Kidney (tissue), 14 donors: ENCODE measurements around the gene DLGAP4. TPM values are rescaled to one million over a fixed set of nuclear protein-coding genes. Genes with fewer than 3 reads are reported as not detected.
A peak's percentile ranks its signal among the peaks of the same experiment; 100 is the strongest.
"Not testable (repeated sequence)": the region's sequence is repeated elsewhere in the genome, so short reads cannot be mapped to it uniquely, and the experiment has no call there.

ENCODE experiments used
- DNase-seq, 5 donors: peaks; one replicate each; pipeline ENCODE4 v3.0.0-alpha.2; 2013 to 2020
- FAIRE-seq: peaks from 2 replicates; lab custom pipeline; 2012; peaks lifted over from hg19 to GRCh38; lab: Jason Lieb, UNC
- H3K27ac ChIP-seq, 2 donors: one replicate each; pipeline ENCODE4 v1.7.0; 2013; ENCODE audit warnings: low read depth in 2 of 2, low read length in 2 of 2, inconsistent platforms in 1 of 2
- H3K27me3 ChIP-seq: one replicate; pipeline ENCODE4 v1.7.1; 2013; ENCODE audit warnings: low read length, inconsistent platforms; ENCODE audit not compliant: control insufficient read depth, insufficient read depth
- H3K36me3 ChIP-seq, 3 donors: one replicate each; pipeline versions ENCODE4 v1.7.0 to v1.7.1; 2013; ENCODE audit warnings: low read length in 3 of 3, control low read depth in 1 of 3, inconsistent platforms in 1 of 3; ENCODE audit not compliant: insufficient read depth in 3 of 3, control insufficient read depth in 2 of 3
- H3K4me1 ChIP-seq, 3 donors: one replicate each; pipeline versions ENCODE4 v1.7.0 to v1.7.1; 2013; ENCODE audit warnings: low read length in 3 of 3, inconsistent platforms in 1 of 3, low read depth in 1 of 3; ENCODE audit not compliant: control insufficient read depth in 2 of 3, insufficient read depth in 2 of 3
- H3K4me3 ChIP-seq, 3 donors: one replicate each; pipeline versions ENCODE4 v1.7.0 to v1.8.1; 2013; ENCODE audit warnings: low read length in 3 of 3, control low read depth in 1 of 3, inconsistent platforms in 1 of 3
- H3K9ac ChIP-seq, 3 donors: one replicate each; pipeline versions ENCODE4 v1.7.0 to v1.7.1; 2013; ENCODE audit warnings: low read length in 3 of 3, control low read depth in 1 of 3, inconsistent platforms in 1 of 3
- H3K9me3 ChIP-seq, 3 donors: one replicate each; pipeline versions ENCODE4 v1.7.0 to v1.7.1; 2013; ENCODE audit warnings: low read length in 3 of 3, control low read depth in 1 of 3, inconsistent platforms in 1 of 3; ENCODE audit not compliant: control insufficient read depth in 2 of 3, insufficient read depth in 1 of 3
- intact Hi-C: fragments of 100-400 bp; cut with DNase I; formaldehyde crosslinking; loops from one replicate; pipeline ENCODE4 v1.11.1; 2022
- polyA plus RNA-seq: library from polyadenylated mRNA; stranded (reverse); fragments of 350-450 nt; fragmentation: Illumina TruSeq; extraction: RNeasy Lipid Tissue Mini Kit (QIAGEN cat#74804); gene quantifications from one replicate; pipeline ENCODE4 v1.2.3, GENCODE V29; 2014; ENCODE audit warnings: low read depth, low replicate concordance; ENCODE audit not compliant: insufficient read depth
- total RNA-seq: library from RNA; stranded (reverse); fragmentation: NEBNext Ultra II Directional; extraction: Animal tissue kit (Norgen Biotek cat#: 25700); gene quantifications from one replicate; pipeline ENCODE4 v1.2.1, GENCODE V29; 2021
- TF ChIP-seq, protein P1 (sequence below): IDR thresholded peaks from 3 replicates; pipeline ENCODE4 v1.5.1; 2012; ENCODE audit warnings: mild to moderate bottlenecking, moderate library complexity, borderline replicate concordance; ENCODE audit not compliant: insufficient read depth; ENCODE audit errors: extremely low read depth
- donor health status: control.
- donor health status: control.
- donor health status: control.
- donor health status: control.
- donor health status: control.
- donor health status: DM: yes; HTN: yes; CAD: no.
- donor health status: Normal renal cell carcinoma (clear cell type).

The DLGAP4 gene
- total and polyA plus RNA-seq, 2 donors from 2014 or later = 19.6 to 62.4 TPM

DNA sequence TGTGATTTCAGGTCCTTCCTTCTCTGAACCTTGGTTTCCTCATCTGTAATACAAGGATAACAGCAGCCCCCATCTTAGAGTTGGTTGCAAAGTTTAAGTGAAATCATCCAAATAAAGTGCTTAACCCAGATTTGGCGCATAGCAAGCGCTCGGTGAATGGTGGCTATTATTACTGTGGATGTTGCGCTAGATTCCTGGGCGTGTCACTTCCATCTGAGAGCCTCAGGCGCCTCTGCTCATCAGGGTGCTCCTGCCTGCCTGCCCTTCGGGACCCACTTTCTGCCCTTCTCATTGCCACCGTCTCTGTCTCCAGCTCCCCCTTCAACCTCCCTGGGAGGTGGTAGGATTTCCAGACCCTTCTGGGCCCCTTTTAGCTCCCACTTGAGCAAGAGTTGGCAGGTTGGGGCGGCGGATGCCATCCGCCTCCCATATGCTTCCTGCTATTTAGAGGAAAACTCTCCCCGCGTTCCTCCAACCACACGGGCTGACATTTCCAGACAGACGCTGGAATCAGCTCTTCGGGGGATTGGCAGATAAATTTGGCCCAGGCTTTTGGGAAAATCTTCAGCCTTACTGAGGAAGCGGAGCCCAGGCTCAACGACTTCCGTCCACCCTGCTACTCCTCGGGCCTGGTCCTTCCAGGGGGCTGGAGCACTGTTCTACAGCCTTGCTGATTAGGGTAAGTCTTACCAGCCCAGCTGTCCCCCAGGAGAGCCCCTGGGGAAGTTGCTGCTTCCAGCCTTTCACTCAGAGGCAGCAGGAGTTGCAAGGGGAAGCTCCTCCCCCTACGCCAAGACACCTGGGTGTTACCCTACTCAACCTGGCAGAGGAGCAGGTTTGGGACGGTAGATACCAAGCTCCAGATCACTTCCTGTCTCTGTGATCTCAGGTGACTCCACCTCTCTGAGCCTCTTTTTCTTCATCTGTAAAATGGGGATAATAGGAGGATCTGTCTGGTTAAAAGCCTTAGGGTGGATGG, 71.5 kb downstream of the DLGAP4 start:
- TF ChIP-seq, protein P1, sequence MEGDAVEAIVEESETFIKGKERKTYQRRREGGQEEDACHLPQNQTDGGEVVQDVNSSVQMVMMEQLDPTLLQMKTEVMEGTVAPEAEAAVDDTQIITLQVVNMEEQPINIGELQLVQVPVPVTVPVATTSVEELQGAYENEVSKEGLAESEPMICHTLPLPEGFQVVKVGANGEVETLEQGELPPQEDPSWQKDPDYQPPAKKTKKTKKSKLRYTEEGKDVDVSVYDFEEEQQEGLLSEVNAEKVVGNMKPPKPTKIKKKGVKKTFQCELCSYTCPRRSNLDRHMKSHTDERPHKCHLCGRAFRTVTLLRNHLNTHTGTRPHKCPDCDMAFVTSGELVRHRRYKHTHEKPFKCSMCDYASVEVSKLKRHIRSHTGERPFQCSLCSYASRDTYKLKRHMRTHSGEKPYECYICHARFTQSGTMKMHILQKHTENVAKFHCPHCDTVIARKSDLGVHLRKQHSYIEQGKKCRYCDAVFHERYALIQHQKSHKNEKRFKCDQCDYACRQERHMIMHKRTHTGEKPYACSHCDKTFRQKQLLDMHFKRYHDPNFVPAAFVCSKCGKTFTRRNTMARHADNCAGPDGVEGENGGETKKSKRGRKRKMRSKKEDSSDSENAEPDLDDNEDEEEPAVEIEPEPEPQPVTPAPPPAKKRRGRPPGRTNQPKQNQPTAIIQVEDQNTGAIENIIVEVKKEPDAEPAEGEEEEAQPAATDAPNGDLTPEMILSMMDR = no peak
- Histone ChIP-seq H3K36me3 (no peaks in the 10 kb centered on the region), H3K4me1 (no peaks in the 10 kb centered on the region), H3K9me3 (peaks cover 0 to 6% (median 2%) of the 10 kb centered on the region in 3 donors), H3K27me3 (no peaks in the 10 kb centered on the region), H3K4me3 (no peak overlapping the region), H3K9ac (no peak overlapping the region), H3K27ac (no peak overlapping the region)
- peak in 1 of 5 donors; percentile 11 for DNase-seq
- intact Hi-C loops = no loop called here
- no peak for FAIRE-seq

DNA sequence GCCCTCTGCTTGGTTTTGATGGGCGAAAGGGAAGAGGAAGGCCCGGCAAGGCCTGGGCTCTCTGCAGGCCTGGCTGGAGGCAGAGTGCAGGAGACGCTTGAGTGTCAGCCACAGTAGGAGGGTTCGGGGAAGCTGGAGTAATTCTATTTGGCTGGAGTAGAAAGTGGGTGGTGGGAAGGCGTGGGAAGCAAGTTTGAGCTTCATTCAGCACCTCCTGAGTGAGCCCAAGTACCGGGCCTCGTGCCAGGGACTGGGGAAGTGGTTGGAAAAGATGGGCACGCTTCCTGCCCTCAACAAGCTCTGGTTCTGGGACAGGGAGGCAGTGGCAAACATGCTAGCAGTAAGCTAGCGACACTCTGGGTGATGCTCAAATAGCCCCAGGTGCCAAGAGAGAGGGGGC, 72.5 kb downstream of the DLGAP4 start:
- intact Hi-C loops = no loop called here
- H3K27me3 ChIP-seq = no peaks in the 10 kb centered on the region
- no peaks in the 10 kb centered on the region for H3K36me3 ChIP-seq

DNA sequence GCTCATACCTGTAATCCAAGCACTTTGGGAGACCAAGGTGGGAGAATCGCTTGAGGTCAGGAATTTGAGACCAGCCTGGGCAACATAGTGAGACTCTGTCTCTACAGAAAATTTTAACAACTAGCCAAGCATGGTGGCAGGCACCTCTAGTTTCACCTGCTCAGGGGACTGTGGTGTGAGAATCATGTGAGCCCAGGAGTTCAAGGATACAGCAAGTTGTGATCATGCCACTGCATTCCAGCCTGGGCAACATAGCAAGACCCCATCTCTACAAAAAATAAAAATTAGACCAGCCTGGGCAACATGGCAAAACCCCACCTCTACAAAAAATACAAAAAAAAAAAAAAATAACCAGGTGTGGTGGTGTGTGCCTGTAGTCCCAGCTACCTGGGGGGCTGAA, 73.8 kb downstream of the DLGAP4 start:
- H3K36me3 ChIP-seq, H3K9ac ChIP-seq, intact Hi-C loops, FAIRE-seq, H3K4me3 ChIP-seq, H3K27me3 ChIP-seq, H3K4me1 ChIP-seq, H3K9me3 ChIP-seq, H3K27ac ChIP-seq, DNase-seq: not testable (repeated sequence)

More for the DNA sequence above, 72.5 kb downstream of the DLGAP4 start:
- H3K9me3 ChIP-seq = peaks cover 0 to 6% (median 2%) of the 10 kb centered on the region in 3 donors
- no peak for DNase-seq
- TF ChIP-seq, protein P1 = no peak
- H3K9ac ChIP-seq = no peak overlapping the region
- FAIRE-seq = no peak
- no peak overlapping the region for H3K4me3 ChIP-seq
- H3K4me1 ChIP-seq = no peaks in the 10 kb centered on the region
- no peak overlapping the region for H3K27ac ChIP-seq

DNA sequence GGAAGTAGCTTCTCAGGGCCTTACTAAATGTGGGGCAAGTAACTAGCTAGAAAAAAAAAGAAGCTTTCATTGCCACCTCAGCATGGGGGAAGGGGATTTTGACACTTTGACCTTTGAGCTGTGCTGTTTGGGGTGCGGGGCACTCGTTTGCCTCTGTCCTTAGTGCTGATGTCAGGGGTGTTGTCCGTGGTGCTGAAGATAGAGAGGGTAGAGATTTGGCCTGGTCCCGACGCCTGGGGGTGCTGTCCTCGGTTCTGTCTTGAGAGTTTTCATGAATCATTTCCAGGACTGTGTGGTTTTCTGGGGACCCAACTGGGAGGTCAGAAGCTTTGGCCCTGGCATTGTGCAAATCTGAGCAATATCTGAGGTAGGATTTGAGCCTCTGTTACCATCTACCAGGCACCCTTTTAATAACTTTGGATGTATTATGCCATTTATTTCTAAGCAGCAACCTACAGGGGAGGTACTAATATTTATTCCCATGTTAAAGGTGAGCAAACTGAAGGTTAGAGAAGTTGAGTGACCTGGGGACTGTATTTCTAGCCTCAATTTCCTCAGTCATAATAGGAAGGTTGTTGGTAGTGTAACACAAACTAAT, 78.0 kb downstream of the DLGAP4 start:
- Histone ChIP-seq H3K4me1 (no peaks in the 10 kb centered on the region), H3K27me3 (no peaks in the 10 kb centered on the region), H3K9ac (no peak overlapping the region), H3K9me3 (peaks cover 0 to 6% (median 2%) of the 10 kb centered on the region in 3 donors), H3K4me3 (no peak overlapping the region), H3K36me3 (no peaks in the 10 kb centered on the region), H3K27ac (no peak overlapping the region)
- intact Hi-C loops = no loop called here
- TF ChIP-seq, protein P1 = no peak
- peak in 4 of 5 donors; percentile 67 to 83 (median 75) for DNase-seq
- no peak for FAIRE-seq
